ENCODE results near the gene NUDT17.

- TF ChIP-seq EZH2 (IDR thresholded peaks at IDR 0.05; ENCODE audit: borderline replicate concordance, low read length), result no peak
- TF ChIP-seq, protein P1, sequence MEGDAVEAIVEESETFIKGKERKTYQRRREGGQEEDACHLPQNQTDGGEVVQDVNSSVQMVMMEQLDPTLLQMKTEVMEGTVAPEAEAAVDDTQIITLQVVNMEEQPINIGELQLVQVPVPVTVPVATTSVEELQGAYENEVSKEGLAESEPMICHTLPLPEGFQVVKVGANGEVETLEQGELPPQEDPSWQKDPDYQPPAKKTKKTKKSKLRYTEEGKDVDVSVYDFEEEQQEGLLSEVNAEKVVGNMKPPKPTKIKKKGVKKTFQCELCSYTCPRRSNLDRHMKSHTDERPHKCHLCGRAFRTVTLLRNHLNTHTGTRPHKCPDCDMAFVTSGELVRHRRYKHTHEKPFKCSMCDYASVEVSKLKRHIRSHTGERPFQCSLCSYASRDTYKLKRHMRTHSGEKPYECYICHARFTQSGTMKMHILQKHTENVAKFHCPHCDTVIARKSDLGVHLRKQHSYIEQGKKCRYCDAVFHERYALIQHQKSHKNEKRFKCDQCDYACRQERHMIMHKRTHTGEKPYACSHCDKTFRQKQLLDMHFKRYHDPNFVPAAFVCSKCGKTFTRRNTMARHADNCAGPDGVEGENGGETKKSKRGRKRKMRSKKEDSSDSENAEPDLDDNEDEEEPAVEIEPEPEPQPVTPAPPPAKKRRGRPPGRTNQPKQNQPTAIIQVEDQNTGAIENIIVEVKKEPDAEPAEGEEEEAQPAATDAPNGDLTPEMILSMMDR (conservative IDR thresholded peaks at IDR 0.05 in 1 of 2, IDR thresholded peaks at IDR 0.05 in 1 of 2; ENCODE audit: extremely low read depth in 1 of 2, insufficient read depth in 1 of 2, low read depth in 1 of 2, low read length in 2 of 2), result no peak
Observed at GRCh38 chr1:145847827-145848226, 2.4 kb downstream of the NUDT17 start.

Measured in mammary epithelial cell (primary cell).